CD4-positive, alpha-beta T cell (primary cell): ENCODE results near the gene ISM2. TPM values are rescaled to one million over a fixed set of nuclear protein-coding genes. Genes with fewer than 3 reads are reported as not detected.
"Not testable (repeated sequence)": the region's sequence is repeated elsewhere in the genome, so short reads cannot be mapped to it uniquely, and the experiment has no call there.

Experiments
- ATAC-seq: fragments of 200-7000 bp; cut with Tn5 transposase; one replicate; pipeline ENCODE4 v1.10.0; 2022; ENCODE audit warnings: mild to moderate bottlenecking; ENCODE audit not compliant: poor library complexity
- CTCF ChIA-PET: fragments of 350-600 bp; sonication (Branson Sonifier 250); formaldehyde crosslinking; loops from one replicate; lab custom pipeline; 2021; ENCODE audit warnings: antibody characterized with exemption, inconsistent platforms; lab: Charles Lee
- POLR2A ChIA-PET: fragments of 350-600 bp; sonication (Branson Sonifier 250); formaldehyde crosslinking; loops from one replicate; lab custom pipeline; 2021; ENCODE audit warnings: antibody characterized with exemption, inconsistent platforms; lab: Charles Lee
- DNase-seq, 14 experiments: peaks; one replicate each; pipeline ENCODE4 v3.0.0-alpha.2; 2013 to 2020; ENCODE audit warnings: mixed read lengths in 2 of 14
- H3K27ac ChIP-seq, 2 donors: one replicate each; pipeline versions ENCODE4 v1.5.1 to v1.7.0; 2013; ENCODE audit warnings: low read length in 2 of 2, low read depth in 1 of 2, mild to moderate bottlenecking in 1 of 2
- H3K27me3 ChIP-seq, 2 experiments: 1 replicate in 1 of 2; 2 replicates in 1 of 2; pipeline versions ENCODE4 v1.6.1 to v1.7.0; 2013; ENCODE audit warnings: low read length in 2 of 2, control low read depth in 1 of 2, mild to moderate bottlenecking in 1 of 2, moderate library complexity in 1 of 2; ENCODE audit not compliant: insufficient read depth in 2 of 2, control insufficient read depth in 1 of 2
- H3K36me3 ChIP-seq: one replicate; pipeline ENCODE4 v1.6.1; 2013; ENCODE audit warnings: low read length, control low read depth; ENCODE audit not compliant: insufficient read depth
- H3K4me1 ChIP-seq: one replicate; pipeline ENCODE4 v1.6.1; 2013; ENCODE audit warnings: low read length, control low read depth; ENCODE audit not compliant: insufficient read depth
- H3K4me3 ChIP-seq: one replicate; pipeline ENCODE4 v1.5.1; 2013; ENCODE audit warnings: mild to moderate bottlenecking, low read length, moderate library complexity
- H3K9me3 ChIP-seq, 2 experiments: 1 replicate in 1 of 2; 2 replicates in 1 of 2; pipeline versions ENCODE4 v1.6.1 to v1.7.0; 2013; ENCODE audit warnings: low read length in 2 of 2, mild to moderate bottlenecking in 2 of 2, control low read depth in 1 of 2, moderate library complexity in 1 of 2; ENCODE audit not compliant: control insufficient read depth in 1 of 2, insufficient read depth in 1 of 2
- H3K27ac Mint-ChIP-seq: one replicate; pipeline ENCODE4 v1.8.0; 2020; ENCODE audit warnings: mixed read lengths
- H3K27me3 Mint-ChIP-seq: one replicate; pipeline ENCODE4 v1.8.0; 2021; ENCODE audit warnings: mixed read lengths
- H3K36me3 Mint-ChIP-seq: one replicate; pipeline ENCODE4 v1.8.0; 2021; ENCODE audit warnings: low read depth, mixed read lengths
- H3K4me1 Mint-ChIP-seq: one replicate; pipeline ENCODE4 v1.8.0; 2021; ENCODE audit warnings: low read depth, mixed read lengths
- H3K4me3 Mint-ChIP-seq: one replicate; pipeline ENCODE4 v1.8.0; 2020; ENCODE audit warnings: mild to moderate bottlenecking, mixed read lengths
- H3K9me3 Mint-ChIP-seq: one replicate; pipeline ENCODE4 v1.8.0; 2020; ENCODE audit warnings: mixed read lengths
- CTCF ChIP-seq: fragments of 200-600 bp; IDR thresholded peaks from one replicate; pipeline ENCODE4 v1.8.0; 2022; ENCODE audit warnings: antibody characterized with exemption, mild to moderate bottlenecking
- intact Hi-C, 2 experiments: fragments of 100-400 bp; cut with DNase I in 1 of 2; cut with micrococcal nuclease in 1 of 2; formaldehyde crosslinking; loops; one replicate each; pipeline versions ENCODE4 v1.15.1 to v1.9.0; 2023 to 2025; cut with DNase I, micrococcal nuclease
- total RNA-seq, 174 experiments: library from RNA in 2 of 174; stranded (reverse) in 2 of 174; gene quantifications; one replicate each; pipeline ENCODE4 v1.2.3 and lab custom pipeline; 2021 to 2026

ISM2 gene
- total RNA-seq, 2 experiments from 2014 or later = not detected

GRCh38 chr14:77542421-77543239 lies 44.0 kb upstream of the ISM2 start:
- Mint-ChIP-seq H3K9me3 (no peaks in the 10 kb centered on the region), H3K27ac (no peak overlapping the region), H3K4me3 (no peak overlapping the region), H3K27me3 (no peaks in the 10 kb centered on the region), H3K36me3 (peaks cover 43% of the 10 kb centered on the region), H3K4me1 (peaks cover 6% of the 10 kb centered on the region)
- DNase-seq = no peak
- H3K27ac ChIP-seq = no peak overlapping the region
- intact Hi-C loops = no loop called here
- H3K27me3 ChIP-seq = no peaks in the 10 kb centered on the region
- ATAC-seq = no peak
- H3K4me1 ChIP-seq = no peaks in the 10 kb centered on the region
- ChIA-PET CTCF (no interaction called here), POLR2A (no interaction called here)
- no peak for TF ChIP-seq CTCF
- no peak overlapping the region for H3K4me3 ChIP-seq
- H3K36me3 ChIP-seq = peaks cover 25% of the 10 kb centered on the region
- H3K9me3 ChIP-seq = no peaks in the 10 kb centered on the region

GRCh38 chr14:77541905-77542304 lies 43.3 kb upstream of the ISM2 start:
- intact Hi-C loops = no loop called here
- Mint-ChIP-seq H3K9me3 (no peaks in the 10 kb centered on the region), H3K27me3 (no peaks in the 10 kb centered on the region), H3K36me3 (peaks cover 47% of the 10 kb centered on the region), H3K4me3 (no peak overlapping the region), H3K4me1 (peaks cover 6% of the 10 kb centered on the region), H3K27ac (no peak overlapping the region)
- POLR2A ChIA-PET = no interaction called here
- H3K4me1 ChIP-seq = no peaks in the 10 kb centered on the region
- DNase-seq (no peak), ATAC-seq (no peak)
- no peak for TF ChIP-seq CTCF
- H3K36me3 ChIP-seq = peaks cover 18% of the 10 kb centered on the region
- CTCF ChIA-PET = no interaction called here
- H3K4me3 ChIP-seq = no peak overlapping the region
- H3K27ac ChIP-seq = no peak overlapping the region
- H3K9me3 ChIP-seq = no peaks in the 10 kb centered on the region
- H3K27me3 ChIP-seq = no peaks in the 10 kb centered on the region

GRCh38 chr14:77536951-77537350 lies 38.3 kb upstream of the ISM2 start:
- H3K4me1 ChIP-seq, POLR2A ChIA-PET, H3K27ac ChIP-seq, DNase-seq, H3K9me3 ChIP-seq, ATAC-seq, intact Hi-C loops, H3K9me3 Mint-ChIP-seq, H3K27ac Mint-ChIP-seq, H3K4me1 Mint-ChIP-seq, H3K27me3 ChIP-seq, H3K27me3 Mint-ChIP-seq, H3K4me3 Mint-ChIP-seq, H3K4me3 ChIP-seq, CTCF ChIA-PET: not testable (repeated sequence)
- H3K36me3 Mint-ChIP-seq = peaks cover 42% of the 10 kb centered on the region
- peaks cover 19% of the 10 kb centered on the region for H3K36me3 ChIP-seq

- no peak for DNase-seq
- Mint-ChIP-seq H3K27ac (no peak overlapping the region), H3K36me3 (peaks cover 42% of the 10 kb centered on the region), H3K4me3 (no peak overlapping the region), H3K9me3 (no peaks in the 10 kb centered on the region), H3K4me1 (no peaks in the 10 kb centered on the region), H3K27me3 (no peaks in the 10 kb centered on the region)
- H3K9me3 ChIP-seq = no peaks in the 10 kb centered on the region
- H3K27ac ChIP-seq = no peak overlapping the region
- ChIA-PET CTCF (no interaction called here), POLR2A (no interaction called here)
- ATAC-seq = no peak
- H3K27me3 ChIP-seq = no peaks in the 10 kb centered on the region
- no peak overlapping the region for H3K4me3 ChIP-seq
- TF ChIP-seq CTCF = no peak
- peaks cover 16% of the 10 kb centered on the region for H3K36me3 ChIP-seq
- no peaks in the 10 kb centered on the region for H3K4me1 ChIP-seq
- intact Hi-C loops = no loop called here
Measured at GRCh38 chr14:77531071-77531470, 32.5 kb upstream of the ISM2 start.
